ENCODE measurements around the gene EXOC1.

DNA sequence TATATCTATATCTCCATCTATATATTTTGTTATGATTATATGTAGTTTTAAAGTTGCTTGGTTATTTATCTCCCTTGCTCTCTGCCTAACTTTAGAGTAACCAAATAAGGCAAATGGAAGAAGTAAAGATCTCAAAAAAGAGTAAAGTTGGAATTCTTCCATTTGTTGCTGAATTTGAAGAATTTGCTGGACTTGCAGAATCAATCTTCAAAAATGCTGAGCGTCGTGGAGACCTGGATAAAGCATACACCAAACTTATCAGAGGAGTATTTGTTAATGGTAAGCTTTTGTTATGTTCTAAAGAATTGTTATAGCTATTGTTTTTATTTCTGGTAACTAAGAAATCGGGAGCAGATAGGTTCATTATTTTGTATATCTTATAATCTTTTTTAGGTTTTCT lies 43.2 kb downstream of the EXOC1 start:
- TF ChIP-seq, protein P1, sequence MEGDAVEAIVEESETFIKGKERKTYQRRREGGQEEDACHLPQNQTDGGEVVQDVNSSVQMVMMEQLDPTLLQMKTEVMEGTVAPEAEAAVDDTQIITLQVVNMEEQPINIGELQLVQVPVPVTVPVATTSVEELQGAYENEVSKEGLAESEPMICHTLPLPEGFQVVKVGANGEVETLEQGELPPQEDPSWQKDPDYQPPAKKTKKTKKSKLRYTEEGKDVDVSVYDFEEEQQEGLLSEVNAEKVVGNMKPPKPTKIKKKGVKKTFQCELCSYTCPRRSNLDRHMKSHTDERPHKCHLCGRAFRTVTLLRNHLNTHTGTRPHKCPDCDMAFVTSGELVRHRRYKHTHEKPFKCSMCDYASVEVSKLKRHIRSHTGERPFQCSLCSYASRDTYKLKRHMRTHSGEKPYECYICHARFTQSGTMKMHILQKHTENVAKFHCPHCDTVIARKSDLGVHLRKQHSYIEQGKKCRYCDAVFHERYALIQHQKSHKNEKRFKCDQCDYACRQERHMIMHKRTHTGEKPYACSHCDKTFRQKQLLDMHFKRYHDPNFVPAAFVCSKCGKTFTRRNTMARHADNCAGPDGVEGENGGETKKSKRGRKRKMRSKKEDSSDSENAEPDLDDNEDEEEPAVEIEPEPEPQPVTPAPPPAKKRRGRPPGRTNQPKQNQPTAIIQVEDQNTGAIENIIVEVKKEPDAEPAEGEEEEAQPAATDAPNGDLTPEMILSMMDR (IDR thresholded peaks at IDR 0.05) = no peak
- no peak for TF ChIP-seq POLR2A (IDR thresholded peaks at IDR 0.05)
- TF ChIP-seq POLR2AphosphoS5 (IDR thresholded peaks at IDR 0.05) = no peak
